Measurements from ENCODE around the gene ANKIB1. TPM values are rescaled to one million over a fixed set of nuclear protein-coding genes. Genes with fewer than 3 reads are reported as not detected.

Gene ANKIB1
- polyA plus RNA-seq, 1 donor (not counting 4 experiments of a cell fraction or from before 2014, with no cell fraction given): 37.0 TPM

GRCh38 chr7:92360387-92360786 lies 114.6 kb downstream of the ANKIB1 start:
- dilution Hi-C loops (cut with MboI; ENCODE audit: extremely low pct_ligation_motif_present, low sequenced_read_pairs): no loop called here

GRCh38 chr7:92362131-92362530 lies 116.4 kb downstream of the ANKIB1 start:
- Histone ChIP-seq H4K20me1 (ENCODE audit: control insufficient read depth, extremely low read depth, insufficient read depth, low read length) (no peaks in the 10 kb centered on the region), H3K27ac (ENCODE audit: control insufficient read depth, insufficient read depth, low read length) (no peak overlapping the region), H2AFZ (ENCODE audit: control insufficient read depth, low read length) (no peak overlapping the region), H3K4me3 (ENCODE audit: control insufficient read depth in 2 of 3, extremely low read depth in 1 of 3, insufficient read depth in 2 of 3, low read depth in 1 of 3, low read length in 3 of 3) (no peak overlapping the region), H3K9me1 (ENCODE audit: control insufficient read depth, extremely low read depth, insufficient read depth, low read length) (no peaks in the 10 kb centered on the region), H3K79me2 (ENCODE audit: control insufficient read depth, insufficient read depth, low read length) (no peaks in the 10 kb centered on the region), H3K9ac (ENCODE audit: control insufficient read depth, extremely low read depth, insufficient read depth, low read length) (no peak overlapping the region), H3K36me3 (ENCODE audit: control insufficient read depth in 2 of 2, extremely low read depth in 1 of 2, insufficient read depth in 2 of 2, low read length in 2 of 2) (peaks cover 4 to 9% of the 10 kb centered on the region in 2 experiments), H3K9me3 (ENCODE audit: control insufficient read depth, low read depth, low read length) (no peaks in the 10 kb centered on the region), H3K27me3 (ENCODE audit: control insufficient read depth, extremely low read depth, insufficient read depth, low read length) (no peaks in the 10 kb centered on the region), H3K4me1 (ENCODE audit: control insufficient read depth, extremely low read depth, insufficient read depth, low read length) (no peaks in the 10 kb centered on the region), H3K4me2 (ENCODE audit: control insufficient read depth, extremely low read depth, insufficient read depth, low read depth, low read length) (no peak overlapping the region)
- TF ChIP-seq CTCF (optimal IDR thresholded peaks at IDR 0.05 in 1 of 3, IDR thresholded peaks at IDR 0.05 in 1 of 3, conservative IDR thresholded peaks at IDR 0.05 in 1 of 3; ENCODE audit: extremely low read depth in 1 of 3, insufficient read depth in 2 of 3, low read length in 3 of 3): no peak
- no peak for TF ChIP-seq EZH2 (IDR thresholded peaks at IDR 0.05; ENCODE audit: low read length)
- no peak for FAIRE-seq
- no peak for DNase-seq (ENCODE audit: low read depth, low spot score)
- dilution Hi-C loops (cut with MboI; ENCODE audit: extremely low pct_ligation_motif_present, low sequenced_read_pairs): no loop called here

More at GRCh38 chr7:92360387-92360786, 114.6 kb downstream of the ANKIB1 start:
- Histone ChIP-seq H3K36me3 (ENCODE audit: control insufficient read depth in 2 of 2, extremely low read depth in 1 of 2, insufficient read depth in 2 of 2, low read length in 2 of 2) (peaks cover 4 to 9% of the 10 kb centered on the region in 2 experiments), H3K4me2 (ENCODE audit: control insufficient read depth, extremely low read depth, insufficient read depth, low read depth, low read length) (no peak overlapping the region), H4K20me1 (ENCODE audit: control insufficient read depth, extremely low read depth, insufficient read depth, low read length) (no peaks in the 10 kb centered on the region), H3K79me2 (ENCODE audit: control insufficient read depth, insufficient read depth, low read length) (no peaks in the 10 kb centered on the region), H3K9me3 (ENCODE audit: control insufficient read depth, low read depth, low read length) (no peaks in the 10 kb centered on the region), H3K4me1 (ENCODE audit: control insufficient read depth, extremely low read depth, insufficient read depth, low read length) (no peaks in the 10 kb centered on the region), H3K27ac (ENCODE audit: control insufficient read depth, insufficient read depth, low read length) (no peak overlapping the region), H3K4me3 (ENCODE audit: control insufficient read depth in 2 of 3, extremely low read depth in 1 of 3, insufficient read depth in 2 of 3, low read depth in 1 of 3, low read length in 3 of 3) (no peak overlapping the region), H3K27me3 (ENCODE audit: control insufficient read depth, extremely low read depth, insufficient read depth, low read length) (no peaks in the 10 kb centered on the region), H2AFZ (ENCODE audit: control insufficient read depth, low read length) (no peak overlapping the region), H3K9ac (ENCODE audit: control insufficient read depth, extremely low read depth, insufficient read depth, low read length) (no peak overlapping the region), H3K9me1 (ENCODE audit: control insufficient read depth, extremely low read depth, insufficient read depth, low read length) (no peaks in the 10 kb centered on the region)
- TF ChIP-seq CTCF (optimal IDR thresholded peaks at IDR 0.05 in 1 of 3, IDR thresholded peaks at IDR 0.05 in 1 of 3, conservative IDR thresholded peaks at IDR 0.05 in 1 of 3; ENCODE audit: extremely low read depth in 1 of 3, insufficient read depth in 2 of 3, low read length in 3 of 3): no peak
- TF ChIP-seq EZH2 (IDR thresholded peaks at IDR 0.05; ENCODE audit: low read length): no peak
- FAIRE-seq (no peak), DNase-seq (ENCODE audit: low read depth, low spot score) (no peak)
